GM18868 (cell line): Measurements from ENCODE around the gene TGFBRAP1.
A peak's percentile ranks its signal among the peaks of the same experiment; 100 is the strongest.
"Not testable (repeated sequence)": the region's sequence is repeated elsewhere in the genome, so short reads cannot be mapped to it uniquely, and the experiment has no call there.

Source experiments
- ATAC-seq: cut with Tn5 transposase; IDR thresholded peaks from one replicate; pipeline ENCODE4 v1.9.1; 2021; ENCODE audit warnings: mild to moderate bottlenecking, moderate library complexity; ENCODE audit not compliant: unreplicated experiment

TGFBRAP1 gene

DNA sequence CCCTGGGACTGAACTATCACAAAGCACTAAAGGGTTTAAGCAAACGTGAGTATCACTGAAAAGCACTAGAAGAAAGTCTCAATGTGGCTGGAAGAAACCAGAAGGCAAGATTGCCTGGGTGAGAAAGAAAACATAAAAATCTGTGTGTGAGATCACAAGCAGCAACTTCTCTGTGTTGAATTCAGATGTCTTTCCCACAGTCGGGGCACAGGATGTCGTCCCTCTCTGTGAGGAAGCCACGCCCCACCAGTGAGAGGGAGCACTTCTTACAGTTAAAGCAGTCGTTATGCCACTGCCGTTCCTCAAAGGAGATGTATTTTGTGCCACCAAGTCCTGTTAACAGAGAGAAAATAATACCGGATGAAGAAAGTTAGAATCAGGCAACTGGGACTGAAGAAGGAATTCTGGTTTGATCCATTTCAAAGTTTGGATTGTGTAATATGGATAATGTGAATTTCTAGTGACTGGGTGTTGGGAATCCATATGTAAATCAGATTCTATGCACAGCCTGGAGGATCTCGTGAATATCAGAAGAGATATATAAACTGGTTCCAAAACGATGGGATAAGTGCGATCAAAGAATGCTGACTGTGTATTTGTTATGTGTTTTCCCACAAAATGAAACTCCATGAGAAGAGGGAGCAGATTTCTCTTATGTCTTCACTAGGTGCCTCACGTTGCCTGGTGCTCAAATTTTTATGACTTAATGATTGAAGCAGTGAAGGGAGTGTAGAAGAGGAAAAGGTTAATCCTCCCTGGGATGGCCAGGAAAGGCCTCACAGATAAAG, 31.8 kb upstream of the TGFBRAP1 start:
- ATAC-seq: no peak

DNA sequence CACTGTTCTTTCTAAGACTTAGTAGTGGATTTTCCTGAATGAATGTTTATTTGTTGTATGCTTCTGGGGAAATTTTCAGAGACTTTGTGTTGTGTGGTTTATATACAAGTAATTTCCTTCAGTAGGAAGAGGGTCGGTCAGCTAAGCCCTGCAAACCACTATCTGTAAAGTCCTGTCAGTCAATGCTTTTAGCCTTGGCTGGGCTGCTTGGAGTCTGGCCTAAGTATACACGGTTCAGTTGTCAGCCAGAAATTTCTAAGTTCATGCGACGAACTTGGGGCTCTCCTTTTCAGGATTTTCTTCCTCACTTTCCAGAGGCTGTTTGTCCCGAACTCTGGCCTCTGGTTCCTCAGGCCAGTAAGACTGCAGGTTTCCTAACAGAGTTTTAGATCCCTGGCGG, 29.1 kb upstream of the TGFBRAP1 start:
- no peak for ATAC-seq

DNA sequence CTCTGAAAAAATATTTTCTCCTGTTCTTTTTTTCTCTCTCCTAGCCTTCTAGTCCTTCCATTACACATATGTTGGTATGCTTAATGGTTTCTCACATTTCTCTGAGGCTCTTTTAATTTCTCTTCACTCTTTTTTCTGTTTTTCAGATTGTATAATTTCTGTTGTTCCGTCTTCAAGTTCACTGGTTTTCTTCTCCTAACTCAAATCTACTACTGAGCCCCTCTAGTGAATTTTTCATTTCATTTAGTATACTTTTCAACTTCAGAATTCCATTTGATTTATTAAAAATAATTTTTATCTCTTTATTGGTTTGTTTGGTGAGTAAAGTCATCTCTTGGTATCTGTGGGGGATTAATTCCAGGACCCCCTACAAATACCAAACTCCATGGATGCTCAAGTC, 27.6 kb upstream of the TGFBRAP1 start:
- ATAC-seq: no peak

DNA sequence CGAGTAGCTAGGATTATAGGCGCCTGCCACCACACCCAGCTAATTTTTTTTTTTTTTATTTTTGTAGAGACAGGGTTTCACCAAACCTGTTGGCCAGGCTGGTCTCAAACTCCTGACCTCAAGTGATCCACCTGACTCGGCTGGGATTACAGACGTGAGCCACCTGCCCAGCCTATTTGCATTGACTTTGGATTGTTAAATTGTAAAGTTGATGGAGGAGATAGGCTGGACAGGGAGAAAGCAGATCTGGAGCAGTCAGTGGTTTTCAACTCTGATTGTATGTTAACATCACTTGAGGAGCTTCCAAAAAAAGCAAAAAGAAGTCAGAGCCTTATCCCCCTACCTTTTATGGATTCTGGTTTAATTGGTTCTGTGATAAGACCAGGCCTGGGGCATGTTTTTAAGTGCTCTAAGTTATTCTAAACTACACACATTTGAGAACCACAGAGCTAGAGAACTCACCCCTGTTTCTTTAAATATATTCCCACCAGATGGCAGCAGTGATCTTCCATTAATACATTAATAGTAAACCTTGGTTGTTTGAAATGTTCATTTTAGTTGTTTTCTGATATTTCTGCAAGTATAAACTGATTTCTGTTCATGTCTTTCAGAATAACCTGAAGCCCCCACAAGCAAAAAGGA, 15.3 kb upstream of the TGFBRAP1 start:
- ATAC-seq: no peak

DNA sequence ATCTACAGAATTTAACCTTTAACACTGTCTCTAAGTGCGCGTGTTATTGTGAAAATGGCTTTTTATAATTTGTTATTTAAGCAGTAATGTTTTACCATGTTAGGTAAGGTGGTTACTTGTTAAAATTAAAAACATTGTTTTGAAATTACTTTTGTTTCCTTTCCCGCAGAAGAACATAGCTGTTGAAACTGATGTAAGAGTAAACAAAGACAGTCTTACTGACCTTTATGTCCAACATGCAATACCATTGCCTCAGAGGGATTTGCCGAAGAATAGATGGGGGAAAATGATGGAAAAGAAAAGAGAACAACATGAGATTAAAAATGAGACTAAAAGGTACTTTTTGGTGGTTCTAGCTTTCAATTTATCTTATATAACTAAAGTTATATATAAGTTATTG, 9.9 kb upstream of the TGFBRAP1 start:
- no peak for ATAC-seq

DNA sequence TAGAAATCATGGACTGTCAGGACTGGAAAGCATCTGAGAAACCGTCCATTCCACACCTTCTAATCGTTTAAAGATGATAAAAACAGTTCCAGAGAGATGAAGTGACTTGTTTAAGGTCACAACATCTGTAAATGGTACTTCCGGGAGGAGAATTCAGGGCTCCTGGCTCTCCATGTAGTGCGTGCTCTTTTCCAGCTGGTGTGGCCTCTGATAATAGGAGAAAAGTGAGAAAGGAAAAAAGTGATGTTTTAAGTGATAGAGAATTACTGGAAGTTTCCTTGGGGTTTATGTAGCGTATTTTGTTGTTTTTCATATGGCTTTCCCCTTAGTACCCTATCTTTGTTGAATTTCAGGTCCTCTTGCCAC, 8.5 kb upstream of the TGFBRAP1 start:
- peak; percentile 9 for ATAC-seq

DNA sequence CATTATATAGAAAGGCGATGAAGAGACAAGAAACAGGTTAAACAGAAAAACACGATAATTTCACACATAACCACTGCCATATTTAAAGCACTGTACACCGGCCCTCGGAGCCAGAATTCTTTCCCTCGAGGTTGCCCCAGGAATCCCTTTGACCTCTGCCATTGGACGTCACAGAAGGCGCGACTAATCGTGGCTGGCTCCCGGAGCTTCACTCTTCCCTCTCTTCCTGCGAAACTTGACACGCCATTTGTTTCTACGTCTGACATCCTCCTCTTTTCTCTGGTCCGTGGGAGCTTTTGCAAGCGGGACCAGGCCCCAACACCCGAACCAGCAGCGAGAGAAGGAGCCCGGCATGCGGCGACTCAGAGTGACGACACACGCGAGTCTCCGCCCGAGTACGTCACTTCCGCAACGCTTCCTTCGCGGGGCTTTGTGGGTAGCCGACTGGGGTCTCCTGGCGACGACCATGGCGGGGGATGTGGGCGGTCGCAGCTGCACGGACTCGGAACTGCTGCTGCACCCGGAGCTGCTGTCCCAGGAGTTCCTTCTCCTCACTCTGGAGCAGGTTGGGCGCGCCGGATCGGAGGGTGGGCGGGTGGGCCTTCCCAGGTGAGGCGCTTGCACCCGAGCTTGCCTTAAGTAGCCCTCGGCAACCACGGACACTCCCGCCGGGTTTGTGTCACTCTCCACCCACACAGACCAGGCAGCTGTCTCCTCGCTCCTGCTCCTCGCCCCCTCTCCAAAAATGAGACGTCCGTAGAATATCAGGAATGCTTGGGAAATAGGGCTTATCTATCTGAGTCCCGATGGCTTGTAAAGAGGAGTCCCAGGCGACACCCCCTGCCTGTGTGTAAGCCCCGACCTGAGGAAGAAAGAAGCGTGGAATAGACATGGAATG, 7.8 kb upstream of the TGFBRAP1 start, which contains the start of gene C2orf49:
C2orf49 (plus strand) TSS at position 419 of the 898 bp plus-strand sequence; CDS start at position 467, 48 bp downstream.
- peak; percentile 94 for ATAC-seq

DNA sequence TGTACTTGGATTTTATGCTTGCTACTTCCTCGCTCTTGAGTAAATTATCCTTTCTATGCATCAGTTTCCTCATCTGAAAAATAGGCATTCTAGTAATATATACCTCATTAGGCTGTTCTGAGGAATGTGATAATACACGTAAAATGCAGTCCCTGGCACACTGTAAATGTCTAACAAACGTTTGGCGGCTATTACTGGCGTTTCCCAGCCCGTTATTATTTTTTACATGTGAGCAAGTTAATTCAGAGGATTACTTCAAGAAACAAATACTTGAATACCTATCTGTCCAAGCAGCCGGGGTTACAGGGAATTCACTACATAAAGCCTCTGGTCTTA, 7.2 kb upstream of the TGFBRAP1 start:
- no peak for ATAC-seq

DNA sequence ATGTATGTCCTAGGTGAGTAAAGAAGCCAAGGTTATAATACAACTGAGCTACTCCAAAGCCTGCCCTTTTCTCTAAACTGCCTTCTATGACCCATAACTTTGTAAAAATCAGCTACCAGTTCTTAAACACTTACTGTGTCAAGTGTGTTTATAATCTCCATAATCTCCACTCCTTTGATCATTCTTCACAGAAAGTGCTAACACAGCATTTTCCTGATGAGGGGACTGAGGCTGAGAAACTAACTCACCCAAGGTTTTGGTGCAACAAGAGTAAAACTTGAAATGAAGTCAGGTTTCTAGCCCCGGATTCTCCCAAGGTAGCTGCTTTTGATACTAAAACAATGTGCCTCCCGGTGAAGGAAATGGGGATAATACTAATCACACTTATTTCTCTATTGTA, 5.9 kb upstream of the TGFBRAP1 start:
- ATAC-seq: no peak

DNA sequence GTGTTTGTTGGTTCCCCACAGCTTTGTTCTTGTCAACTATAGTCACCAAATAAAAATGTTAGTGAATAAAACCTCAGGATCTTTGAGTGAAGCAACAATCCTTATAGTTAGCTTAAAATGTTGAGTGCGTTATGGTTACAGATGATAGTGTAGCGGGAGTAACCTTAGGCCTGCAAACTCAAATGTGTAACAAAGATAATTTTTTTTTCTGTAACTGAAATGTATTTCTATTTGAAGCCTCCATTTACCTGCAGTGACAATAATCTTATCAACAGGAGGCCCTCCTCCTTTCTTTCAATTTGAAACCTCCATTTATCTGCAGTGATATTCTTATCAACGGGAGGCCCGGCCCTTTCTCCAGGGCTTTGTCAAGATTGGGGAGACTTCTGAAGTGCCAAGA, 4.7 kb upstream of the TGFBRAP1 start:
- no peak for ATAC-seq

DNA sequence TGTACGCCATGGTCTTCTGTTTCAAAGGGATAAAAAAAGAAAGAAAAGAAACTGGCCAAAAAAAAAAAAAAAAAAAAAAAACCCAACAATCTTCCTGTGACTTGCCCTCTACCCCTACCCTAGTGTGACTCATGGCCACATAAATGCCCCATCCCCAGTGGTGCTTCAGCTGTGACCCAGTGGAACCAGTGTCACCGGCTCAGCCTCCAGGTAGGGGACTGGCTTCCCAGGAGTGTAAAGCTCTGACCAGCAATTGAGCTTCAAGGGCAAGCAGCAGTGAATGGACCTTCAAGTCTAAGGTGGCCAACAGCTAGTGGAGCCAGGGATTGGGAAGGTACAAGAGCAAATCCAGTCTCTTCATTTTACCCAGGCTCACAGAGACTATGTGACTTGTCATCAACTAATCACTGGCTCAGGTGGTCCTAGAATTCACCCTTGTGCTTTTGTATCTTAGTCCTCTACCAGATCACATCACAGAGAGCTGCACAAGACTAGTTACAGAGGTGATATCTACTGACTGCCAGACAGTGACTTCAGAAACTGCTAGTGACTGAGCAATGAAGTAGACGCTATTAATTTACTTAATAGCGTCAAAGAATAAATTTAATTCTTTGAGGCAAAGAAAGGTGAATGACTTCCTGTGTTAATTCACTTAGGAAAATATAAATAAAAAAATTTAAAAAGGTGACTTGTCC, 1.3 kb upstream of the TGFBRAP1 start:
- no peak for ATAC-seq

DNA sequence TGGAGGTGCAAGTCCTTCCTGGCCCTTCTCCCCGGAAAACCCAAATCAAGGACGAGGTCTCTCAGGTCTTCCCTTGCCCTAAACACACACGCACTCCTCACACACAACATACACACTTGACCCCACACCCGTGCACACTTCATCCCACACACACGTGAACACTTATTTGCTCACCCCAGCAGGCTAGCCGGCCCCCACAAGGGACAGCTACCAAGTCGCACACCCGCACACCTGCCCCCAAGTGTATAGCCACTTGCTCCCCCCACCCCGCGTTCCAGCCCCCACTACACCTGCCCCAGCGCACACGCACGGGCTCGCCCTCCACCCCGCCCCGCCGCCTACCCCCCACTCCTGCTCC, 359 bp downstream of the TGFBRAP1 start:
- no peak for ATAC-seq

DNA sequence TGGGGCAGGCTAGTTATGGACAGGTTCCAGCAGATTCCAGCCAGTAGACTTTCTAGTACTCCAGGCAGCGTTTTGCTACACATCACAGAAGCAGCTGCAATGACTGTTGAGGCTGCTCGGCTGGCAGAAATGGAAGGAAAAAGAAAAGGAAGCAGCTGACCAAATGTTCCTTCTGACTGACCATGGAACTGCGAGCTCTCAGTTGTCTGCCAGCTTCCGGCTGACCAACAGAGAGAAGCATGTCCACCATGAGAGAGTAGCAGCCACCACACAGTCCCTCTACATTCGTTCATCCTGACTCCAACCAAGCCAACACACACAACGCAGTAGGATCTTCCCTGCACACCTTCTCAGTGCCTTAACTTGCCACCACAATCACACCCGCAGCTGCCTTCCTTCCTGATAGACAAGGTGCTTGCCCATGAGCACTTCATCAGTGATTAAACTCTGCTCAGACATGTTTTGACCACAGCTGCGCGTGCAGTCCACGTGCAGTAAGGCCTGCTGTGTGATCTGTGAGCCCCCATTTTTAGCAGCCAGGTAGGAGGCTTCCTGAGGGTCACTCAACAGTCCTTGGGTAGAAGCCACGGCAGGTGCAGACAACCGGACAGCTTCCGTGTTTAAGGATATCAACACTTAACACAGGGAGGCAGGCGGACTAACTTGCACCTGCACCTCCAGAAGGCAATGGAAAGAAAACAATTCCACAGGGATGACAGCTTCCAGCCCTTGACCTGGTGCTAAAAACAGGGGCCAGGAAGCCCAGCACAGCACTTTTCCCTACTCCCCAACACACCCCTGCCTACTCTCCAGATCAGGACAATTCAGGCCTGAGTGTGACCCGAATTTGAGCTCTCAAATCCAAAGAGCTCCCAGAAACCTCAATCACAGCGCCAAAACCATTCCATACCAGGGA, 996 bp downstream of the TGFBRAP1 start:
- ATAC-seq: peak; percentile 28

DNA sequence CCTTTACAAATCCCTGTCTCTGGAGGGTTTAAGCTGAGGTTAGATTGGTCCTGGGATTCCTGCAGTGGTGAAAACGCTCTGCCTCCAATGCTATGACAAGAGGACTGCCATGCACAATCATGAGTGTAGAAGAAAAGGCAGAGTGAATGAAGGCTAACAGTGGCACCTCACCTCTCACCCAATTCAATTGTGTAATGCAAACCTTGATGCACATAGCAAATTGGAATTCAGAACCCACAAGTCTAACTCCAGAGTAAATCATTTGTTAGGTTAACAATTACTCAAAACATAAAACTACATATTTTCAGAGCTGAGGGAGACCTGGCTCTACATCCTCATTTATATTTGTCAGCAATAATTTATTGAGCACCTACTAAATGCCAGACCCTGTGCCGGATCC, 1.8 kb downstream of the TGFBRAP1 start:
- no peak for ATAC-seq

DNA sequence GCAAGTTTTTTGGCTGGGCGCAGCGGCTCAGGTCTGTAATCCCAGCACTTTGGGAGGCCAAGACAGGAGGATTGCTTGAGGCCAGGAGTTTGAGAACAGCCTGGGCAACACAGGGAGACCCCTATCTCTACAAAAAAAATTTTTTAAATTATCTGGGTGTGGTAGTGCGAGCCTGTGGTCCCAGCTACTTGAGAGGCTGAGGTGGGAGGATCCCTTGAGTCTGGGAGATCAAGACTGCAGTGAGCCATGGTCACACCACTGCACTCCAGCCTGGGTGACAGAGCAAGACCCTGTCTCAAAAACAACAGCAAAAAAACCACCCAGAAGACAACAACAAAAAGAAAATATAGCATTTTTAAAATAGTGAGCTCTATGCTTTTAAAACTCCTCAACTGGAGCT, 2.3 kb downstream of the TGFBRAP1 start:
- not testable (repeated sequence) for ATAC-seq

DNA sequence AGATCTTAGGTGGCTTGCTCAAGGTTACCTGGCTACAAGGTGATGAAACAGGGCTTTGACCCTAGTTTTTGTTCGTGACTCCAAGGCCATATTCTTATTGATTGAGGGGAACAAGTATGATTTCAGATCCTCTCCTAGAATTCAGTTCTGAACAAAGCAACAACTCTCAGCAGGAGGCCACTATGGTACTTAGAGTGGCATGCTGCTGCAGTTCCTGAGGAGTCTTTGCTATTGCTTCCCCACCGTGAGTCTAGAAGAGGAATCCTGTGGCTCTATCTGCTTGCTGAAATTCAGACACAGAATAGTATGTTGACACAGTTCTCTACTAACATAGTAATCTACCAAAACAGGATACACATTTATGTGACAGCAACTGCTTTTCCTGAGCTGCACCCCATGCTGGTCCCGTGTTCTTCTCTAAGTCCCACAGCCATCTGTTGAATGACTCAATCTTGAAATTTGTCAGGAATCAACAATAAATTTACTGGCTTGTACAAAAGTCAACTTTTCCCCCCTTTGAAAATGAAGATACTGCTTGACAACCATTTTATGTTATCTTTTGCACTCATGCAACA, 4.1 kb downstream of the TGFBRAP1 start:
- ATAC-seq: no peak

DNA sequence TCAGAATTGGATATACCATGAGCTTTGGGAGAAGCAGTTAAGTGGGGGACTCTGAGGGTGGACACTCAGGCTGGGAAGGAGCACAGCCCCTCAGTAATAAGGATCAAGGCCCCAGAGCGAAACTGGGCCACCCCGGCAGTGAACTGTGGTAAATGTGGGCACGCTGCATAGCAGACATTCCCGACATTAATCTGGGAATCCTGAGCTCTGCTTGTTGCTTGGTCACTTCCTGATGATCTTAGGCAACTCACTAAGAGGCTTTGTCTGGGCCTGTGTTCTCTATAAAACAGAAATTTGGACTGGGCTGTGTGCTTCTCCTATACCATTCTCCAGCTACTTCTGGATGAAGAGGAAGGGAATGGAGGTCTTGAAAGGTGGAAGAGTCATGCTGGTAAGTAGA, 4.8 kb downstream of the TGFBRAP1 start:
- no peak for ATAC-seq

DNA sequence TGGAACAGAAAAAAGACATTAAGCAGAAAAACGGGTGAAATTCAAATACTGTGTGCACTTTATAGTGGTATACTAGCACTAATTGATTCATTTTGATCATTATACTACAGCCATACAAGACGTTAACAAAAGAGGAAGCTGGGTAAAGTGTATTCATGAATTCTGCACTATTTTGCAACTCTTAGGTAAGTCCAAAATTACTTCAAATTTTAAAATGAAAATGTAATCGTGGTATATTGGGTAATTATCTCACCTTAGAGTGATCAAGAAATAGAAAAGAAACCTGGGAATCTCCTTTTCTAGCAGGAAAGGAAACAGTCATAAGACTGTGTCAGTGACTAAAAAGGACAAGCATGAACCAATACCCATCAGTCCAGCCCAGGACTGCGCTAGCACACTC, 5.4 kb downstream of the TGFBRAP1 start:
- ATAC-seq: no peak

DNA sequence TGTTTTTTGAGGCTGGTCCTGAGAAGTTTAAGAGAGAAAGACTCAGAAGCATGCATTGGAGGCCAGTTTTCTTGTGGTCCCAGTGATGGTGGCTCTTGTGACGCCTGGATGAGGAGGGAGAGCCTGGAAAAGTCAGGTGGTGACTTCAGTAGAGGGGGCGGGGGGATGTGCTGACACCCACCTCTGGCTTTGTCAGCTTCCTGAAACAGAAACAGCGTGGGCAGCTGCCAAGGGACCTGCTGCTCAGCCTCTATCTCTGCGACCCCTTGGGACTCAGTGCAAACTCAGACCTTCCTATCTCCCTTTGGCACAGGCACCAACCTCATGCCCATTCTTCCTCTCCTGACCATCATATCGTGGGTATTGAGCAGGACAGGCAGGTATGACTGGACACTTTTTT, 6.4 kb downstream of the TGFBRAP1 start:
- ATAC-seq: peak; percentile 31
